ENCODE measurements around the gene GNB4. TPM values are rescaled to one million over a fixed set of nuclear protein-coding genes. Genes with fewer than 3 reads are reported as not detected.

GNB4 gene
- total RNA-seq, 1 donor from 2014 or later = 23.3 TPM

GRCh38 chr3:179463319-179463718, 12.0 kb upstream of the GNB4 start:
- Histone ChIP-seq H3K27me3 (no peaks in the 10 kb centered on the region), H3K27ac (no peak overlapping the region), H3K4me3 (no peak overlapping the region), H3K9me3 (no peaks in the 10 kb centered on the region), H3K36me3 (no peaks in the 10 kb centered on the region), H3K4me1 (no peaks in the 10 kb centered on the region)
- TF ChIP-seq POLR2AphosphoS5 (IDR thresholded peaks at IDR 0.05; ENCODE audit: insufficient read depth in 1 of 2, low read depth in 1 of 2) (no peak), CTCF (IDR thresholded peaks at IDR 0.05) (no peak), POLR2A (IDR thresholded peaks at IDR 0.05) (no peak)
- intact Hi-C loops (cut with DNase I) = no loop called here
- no peak for DNase-seq (ENCODE audit: extremely low spot score in 2 of 2)

- TF ChIP-seq POLR2A (IDR thresholded peaks at IDR 0.05) = no peak
- TF ChIP-seq CTCF (IDR thresholded peaks at IDR 0.05) = no peak
- TF ChIP-seq POLR2AphosphoS5 (IDR thresholded peaks at IDR 0.05; ENCODE audit: insufficient read depth in 1 of 2, low read depth in 1 of 2) = no peak
- H3K9me3 ChIP-seq = no peaks in the 10 kb centered on the region
- H3K36me3 ChIP-seq = no peaks in the 10 kb centered on the region
- intact Hi-C loops (cut with DNase I) = no loop called here
- no peak for DNase-seq (ENCODE audit: extremely low spot score in 2 of 2)
- no peaks in the 10 kb centered on the region for H3K27me3 ChIP-seq
- H3K4me1 ChIP-seq = no peaks in the 10 kb centered on the region
- no peak overlapping the region for H3K4me3 ChIP-seq
- no peak overlapping the region for H3K27ac ChIP-seq
Observed at GRCh38 chr3:179460260-179460659, 9.0 kb upstream of the GNB4 start.

- TF ChIP-seq POLR2AphosphoS5 (IDR thresholded peaks at IDR 0.05; ENCODE audit: insufficient read depth in 1 of 2, low read depth in 1 of 2) (no peak), CTCF (IDR thresholded peaks at IDR 0.05) (no peak), POLR2A (IDR thresholded peaks at IDR 0.05) (no peak)
- no peaks in the 10 kb centered on the region for H3K9me3 ChIP-seq
- no peak overlapping the region for H3K27ac ChIP-seq
- intact Hi-C loops (cut with DNase I) = no loop called here
- no peak for DNase-seq (ENCODE audit: extremely low spot score in 2 of 2)
- no peak overlapping the region for H3K4me3 ChIP-seq
- no peaks in the 10 kb centered on the region for H3K27me3 ChIP-seq
- peaks cover 11% of the 10 kb centered on the region for H3K4me1 ChIP-seq
- H3K36me3 ChIP-seq = no peaks in the 10 kb centered on the region
Observed at GRCh38 chr3:179455954-179456353, 4.7 kb upstream of the GNB4 start.

GRCh38 chr3:179454887-179455286, 3.6 kb upstream of the GNB4 start:
- TF ChIP-seq POLR2AphosphoS5 (IDR thresholded peaks at IDR 0.05; ENCODE audit: insufficient read depth in 1 of 2, low read depth in 1 of 2) (no peak), CTCF (IDR thresholded peaks at IDR 0.05) (no peak), POLR2A (IDR thresholded peaks at IDR 0.05) (no peak)
- Histone ChIP-seq H3K27me3 (no peaks in the 10 kb centered on the region), H3K27ac (no peak overlapping the region), H3K4me3 (no peak overlapping the region), H3K36me3 (no peaks in the 10 kb centered on the region), H3K4me1 (peaks cover 17% of the 10 kb centered on the region), H3K9me3 (no peaks in the 10 kb centered on the region)
- intact Hi-C loops (cut with DNase I) = no loop called here
- DNase-seq (ENCODE audit: extremely low spot score in 2 of 2) = no peak

GRCh38 chr3:179453967-179454366, 2.7 kb upstream of the GNB4 start:
- H3K36me3 ChIP-seq = no peaks in the 10 kb centered on the region
- TF ChIP-seq POLR2AphosphoS5 (IDR thresholded peaks at IDR 0.05; ENCODE audit: insufficient read depth in 1 of 2, low read depth in 1 of 2) = no peak
- TF ChIP-seq POLR2A (IDR thresholded peaks at IDR 0.05) = no peak
- no peak for TF ChIP-seq CTCF (IDR thresholded peaks at IDR 0.05)
- no peak overlapping the region for H3K27ac ChIP-seq
- no peak overlapping the region for H3K4me3 ChIP-seq
- no peak for DNase-seq (ENCODE audit: extremely low spot score in 2 of 2)
- H3K4me1 ChIP-seq = peaks cover 26% of the 10 kb centered on the region
- H3K27me3 ChIP-seq = no peaks in the 10 kb centered on the region
- intact Hi-C loops (cut with DNase I) = no loop called here
- no peaks in the 10 kb centered on the region for H3K9me3 ChIP-seq

Data from vagina (tissue), 2 donors.